PC-9 (cell line): ENCODE data around the gene GCNA.

ENCODE experiments used
- CTCF ChIP-seq: fragments of 200-600 bp; sonication (generic); conservative IDR thresholded peaks from 2 replicates; pipeline ENCODE4 v1.6.1; 2017; ENCODE audit warnings: mixed run types, antibody characterized with exemption, mild to moderate bottlenecking, moderate library complexity
- EZH2 ChIP-seq: fragments of 200-600 bp; sonication (generic); IDR thresholded peaks from 2 replicates; pipeline ENCODE4 v1.8.0; 2017; ENCODE audit warnings: antibody characterized with exemption, low read depth

DNA sequence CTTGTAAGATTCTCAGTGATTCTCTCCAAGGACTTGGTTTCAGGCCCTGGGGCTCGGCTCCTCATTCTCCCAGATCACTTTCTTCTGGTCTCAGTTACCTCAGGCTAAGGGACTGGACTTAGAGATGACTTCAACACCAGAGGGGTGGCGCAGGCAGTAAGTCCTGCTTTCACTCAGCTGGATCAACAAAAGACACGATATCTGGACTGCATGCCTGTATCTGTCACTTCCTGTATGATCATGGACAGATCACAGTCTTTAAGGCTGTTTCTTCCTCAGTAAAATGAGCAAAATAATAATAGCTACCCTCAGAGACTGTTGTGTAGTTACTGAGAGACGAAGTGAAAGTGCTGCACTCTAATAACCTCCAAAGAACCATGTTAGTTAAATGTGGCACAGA, 59.6 kb downstream of the GCNA start:
- TF ChIP-seq EZH2 (no peak), CTCF (no peak)
